Fibroblast of pulmonary artery (primary cell): ENCODE data around the gene SAP30L.
A peak's percentile ranks its signal among the peaks of the same experiment; 100 is the strongest.

ENCODE experiments used
- DNase-seq: peaks from one replicate; pipeline ENCODE4 v3.0.0-alpha.2; 2010; ENCODE audit warnings: low read depth
- H3K4me3 ChIP-seq: replicated peaks from 2 replicates; pipeline ENCODE4 v1.5.1; 2011; ENCODE audit warnings: low read depth, mild to moderate bottlenecking, control low read depth, low read length, moderate library complexity
- CTCF ChIP-seq: IDR thresholded peaks from 2 replicates; pipeline ENCODE4 v1.5.1; 2011; ENCODE audit warnings: mild to moderate bottlenecking, control low read depth, low read length, inconsistent platforms; ENCODE audit errors: missing control alignments

The SAP30L gene, protein sequence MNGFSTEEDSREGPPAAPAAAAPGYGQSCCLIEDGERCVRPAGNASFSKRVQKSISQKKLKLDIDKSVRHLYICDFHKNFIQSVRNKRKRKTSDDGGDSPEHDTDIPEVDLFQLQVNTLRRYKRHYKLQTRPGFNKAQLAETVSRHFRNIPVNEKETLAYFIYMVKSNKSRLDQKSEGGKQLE

DNA sequence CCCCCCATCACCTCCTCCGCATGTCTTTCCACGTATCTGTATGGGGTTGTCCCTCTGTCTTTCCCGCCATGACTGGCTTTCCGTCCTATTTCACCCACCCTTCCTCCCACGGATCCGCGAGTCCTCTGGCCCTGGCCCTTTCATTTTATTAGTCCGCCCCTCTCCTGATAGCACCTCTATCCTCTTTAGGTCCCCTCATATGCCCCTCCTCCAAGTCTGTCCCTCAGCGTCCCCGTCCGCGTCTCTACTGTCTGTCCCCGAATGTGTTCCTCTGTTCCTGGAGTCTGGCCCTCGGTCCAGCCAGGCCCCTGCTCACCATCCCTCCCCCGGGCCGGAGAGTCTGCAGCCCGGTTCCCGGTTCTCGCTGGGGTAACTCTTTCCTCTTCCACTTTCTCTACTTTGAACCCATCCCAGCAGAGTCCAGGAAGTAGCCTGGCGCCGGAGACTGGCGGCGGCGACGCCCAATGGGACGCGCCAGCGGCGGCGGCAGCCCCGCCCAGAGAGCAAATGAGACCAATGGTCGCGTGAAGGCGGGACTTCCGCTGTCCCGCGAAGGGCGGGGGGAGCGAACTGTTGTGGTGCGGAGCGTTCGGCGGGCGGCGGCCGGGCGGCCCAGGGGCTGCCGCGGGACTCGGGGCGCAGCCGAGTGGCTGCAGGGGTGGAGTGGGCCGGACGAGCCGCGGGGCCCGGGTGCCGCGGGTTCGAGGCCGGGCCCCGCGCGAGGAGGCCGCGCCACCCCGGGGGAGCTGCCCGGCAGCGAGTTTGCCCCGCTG is at the start of gene SAP30L:
TSS of gene SAP30L (plus strand) at position 576 of the 773 bp plus-strand sequence. CDS start 608 bp downstream, outside the sequence.
- peak within 1 kb of the TSS; percentile 98 for H3K4me3 ChIP-seq
- peak; percentile 92 for DNase-seq
- no peak for TF ChIP-seq CTCF

GRCh38 chr5:154396128-154396527 is 49.7 kb upstream of the SAP30L start:
- TF ChIP-seq CTCF, result no peak
- no peak overlapping the region for H3K4me3 ChIP-seq
- no peak for DNase-seq

DNA sequence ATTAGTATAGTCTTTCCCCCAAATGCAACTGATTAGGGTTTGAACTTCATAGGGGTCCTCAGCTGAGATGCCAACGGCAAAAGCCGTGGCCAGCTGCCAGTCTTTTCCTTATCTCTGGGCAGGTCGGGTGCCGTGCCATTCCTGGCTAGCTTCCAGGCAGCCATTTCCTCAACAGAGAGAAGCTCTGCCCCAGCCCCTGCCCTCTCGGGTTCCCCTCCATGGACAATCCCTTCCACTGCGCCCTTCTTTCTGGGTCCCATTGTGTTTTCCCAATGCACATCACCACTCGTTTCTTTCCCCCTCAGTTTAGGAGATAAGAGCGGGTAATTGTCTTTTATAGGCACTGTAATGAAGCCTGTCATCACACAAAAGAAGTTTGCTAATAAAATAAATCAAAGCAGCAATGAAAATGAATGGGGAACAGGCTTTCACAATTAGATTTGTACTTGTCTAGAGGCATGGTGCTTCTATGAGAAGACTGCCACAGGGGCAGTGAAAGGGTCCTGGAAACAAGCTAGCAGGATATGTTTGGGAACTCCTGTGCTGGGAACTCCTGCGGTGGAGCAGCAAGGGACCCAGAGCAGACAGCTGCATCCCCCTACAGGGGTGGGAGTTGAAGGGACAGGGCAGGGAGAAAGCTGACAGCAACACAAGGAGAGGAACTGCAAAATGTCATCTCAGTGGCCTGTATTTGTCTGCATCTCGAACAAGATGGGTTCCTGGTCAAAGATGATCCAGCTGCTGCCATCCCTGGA is 48.0 kb upstream of the SAP30L start:
- no peak for TF ChIP-seq CTCF
- DNase-seq, result no peak
- no peak overlapping the region for H3K4me3 ChIP-seq

DNA sequence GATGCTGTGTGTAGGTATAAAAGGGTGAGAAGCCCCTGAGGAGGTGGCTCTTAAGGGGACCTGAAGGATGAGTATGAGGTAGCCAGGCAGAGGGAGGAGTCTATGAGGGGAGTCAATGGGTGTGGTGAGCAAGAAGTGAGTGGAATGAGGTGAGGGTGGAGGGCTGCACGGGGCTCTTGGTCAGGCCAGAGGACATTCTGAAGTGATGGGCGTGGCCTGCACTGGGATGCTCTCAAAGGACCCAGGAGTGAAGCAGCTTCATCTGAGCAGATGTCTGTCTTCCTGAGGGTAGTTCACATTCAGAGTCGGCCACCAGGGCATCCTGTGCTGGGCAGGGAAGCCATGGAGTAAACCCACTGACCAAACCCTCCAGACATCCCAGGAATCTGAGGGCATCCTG is 45.1 kb upstream of the SAP30L start:
- no peak for TF ChIP-seq CTCF
- no peak overlapping the region for H3K4me3 ChIP-seq
- DNase-seq, result no peak

DNA sequence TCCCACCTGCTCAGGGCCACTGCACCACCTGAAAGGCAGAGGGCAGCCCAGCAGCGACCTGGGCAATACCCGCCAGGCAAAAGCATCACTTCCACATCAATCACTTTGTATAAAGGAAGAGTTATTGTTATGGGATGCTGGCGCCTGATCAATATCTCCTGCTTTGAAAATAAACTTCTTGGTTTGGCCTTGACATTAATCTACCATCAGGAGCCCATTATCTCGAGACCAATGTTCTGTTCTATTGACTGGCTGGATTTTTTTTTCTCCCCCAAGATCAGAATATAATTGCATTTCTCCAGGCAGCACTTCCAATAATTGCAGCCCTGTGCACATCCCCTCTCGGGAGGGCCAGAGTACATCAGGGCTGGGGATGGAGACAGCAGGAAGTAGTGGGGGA is 44.4 kb upstream of the SAP30L start:
- no peak for TF ChIP-seq CTCF
- no peak for DNase-seq

DNA sequence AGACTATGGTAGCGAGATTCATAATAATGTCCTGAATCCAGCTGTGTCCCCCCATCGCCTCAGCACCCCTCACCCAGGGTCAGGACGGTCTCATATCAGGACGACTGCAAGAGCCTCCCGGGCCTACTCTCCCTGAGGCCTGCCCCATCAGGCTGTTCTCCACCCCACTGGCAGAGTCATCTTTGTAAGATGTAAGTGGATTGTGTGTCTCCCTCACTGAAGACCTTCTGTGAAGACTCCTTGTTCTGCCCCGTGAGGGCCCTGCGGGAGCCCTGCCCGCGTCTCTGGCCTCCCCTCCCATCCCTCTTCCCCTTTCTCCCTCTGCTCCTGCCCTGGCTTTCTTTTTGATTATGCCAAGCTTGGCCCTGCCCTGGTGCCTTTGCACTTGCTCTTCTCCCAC is 43.9 kb upstream of the SAP30L start:
- no peak overlapping the region for H3K4me3 ChIP-seq
- TF ChIP-seq CTCF, result no peak
- DNase-seq, result no peak

More for the DNA sequence above, 44.4 kb upstream of the SAP30L start:
- H3K4me3 ChIP-seq, result no peak overlapping the region
